ENCODE measurements around the gene GALM.
A peak's percentile ranks its signal among the peaks of the same experiment; 100 is the strongest.
"Not testable (repeated sequence)": the region's sequence is repeated elsewhere in the genome, so short reads cannot be mapped to it uniquely, and the experiment has no call there.

The GALM gene

DNA sequence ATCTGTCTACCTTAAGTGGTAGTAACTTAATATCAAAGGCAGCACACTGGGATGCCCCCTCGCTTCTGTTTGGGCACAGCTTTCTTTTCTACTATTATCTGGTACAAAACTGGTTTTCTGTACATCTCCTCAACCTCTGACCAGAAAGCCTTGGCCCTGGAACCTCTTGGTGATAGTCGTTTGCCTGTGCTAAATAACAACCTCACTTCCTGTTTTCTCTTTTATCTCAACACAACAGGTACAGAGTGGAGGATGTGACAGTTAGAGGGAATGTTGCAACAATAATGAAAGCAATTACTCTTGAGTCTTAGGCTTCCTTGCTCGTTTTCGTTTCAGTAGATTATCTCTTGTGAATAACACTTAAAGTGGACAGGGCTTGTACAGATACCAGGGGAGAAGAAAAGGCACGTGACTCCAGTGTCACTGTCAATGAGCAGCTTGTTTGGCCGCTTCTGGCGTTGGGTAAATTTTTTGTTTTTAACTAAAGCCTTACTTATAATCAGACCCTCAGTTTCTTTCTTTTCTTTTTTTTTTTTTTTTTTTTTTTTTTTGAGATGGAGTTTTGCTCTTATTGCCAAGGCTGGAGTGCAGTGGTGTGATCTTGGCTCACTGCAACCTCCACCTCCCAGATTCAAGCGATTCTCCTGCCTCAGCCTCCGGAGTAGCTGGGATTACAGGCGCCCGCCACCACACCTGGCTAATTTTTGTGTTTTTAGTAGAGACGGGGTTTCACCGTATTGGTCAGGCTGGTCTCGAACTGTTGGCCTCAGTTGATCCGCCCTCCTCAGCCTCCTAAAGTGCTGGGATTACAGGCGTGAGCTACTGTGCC, 22.0 kb upstream of the GALM start:
- intact Hi-C loops (cut with DNase I); DNase-seq: not testable (repeated sequence)

DNA sequence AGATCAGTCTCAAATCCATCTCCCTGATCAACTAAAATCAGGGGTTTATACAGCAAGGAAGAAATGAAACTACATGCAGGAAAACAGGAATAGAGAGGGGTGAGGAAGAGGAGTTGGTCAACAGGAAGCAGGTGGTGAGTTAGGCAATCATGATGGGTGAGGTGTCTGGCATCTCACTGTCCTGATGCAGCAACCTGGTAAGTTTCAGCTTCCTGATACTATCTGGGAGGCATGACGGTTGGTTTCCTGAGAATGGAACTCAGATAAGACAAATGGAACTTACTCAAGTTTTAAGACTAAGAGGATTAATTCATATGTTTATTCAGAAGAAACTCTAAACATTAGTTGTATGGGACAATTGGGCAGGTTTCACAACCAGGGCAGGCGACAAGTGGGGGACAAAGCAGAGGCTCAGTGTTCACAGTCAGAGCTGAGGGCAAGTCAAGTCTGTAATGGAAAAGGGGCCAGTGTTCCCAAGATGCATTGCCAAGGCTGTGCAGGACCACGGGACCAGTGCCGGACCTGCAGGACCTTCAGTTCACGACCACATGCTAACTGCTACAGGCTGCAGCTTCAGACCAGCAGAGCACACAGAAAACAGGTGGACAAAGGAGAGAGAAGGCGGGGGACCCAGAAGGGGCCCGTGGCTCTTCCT, 17.7 kb upstream of the GALM start:
- intact Hi-C loops (cut with DNase I): no loop called here
- DNase-seq: no peak

DNA sequence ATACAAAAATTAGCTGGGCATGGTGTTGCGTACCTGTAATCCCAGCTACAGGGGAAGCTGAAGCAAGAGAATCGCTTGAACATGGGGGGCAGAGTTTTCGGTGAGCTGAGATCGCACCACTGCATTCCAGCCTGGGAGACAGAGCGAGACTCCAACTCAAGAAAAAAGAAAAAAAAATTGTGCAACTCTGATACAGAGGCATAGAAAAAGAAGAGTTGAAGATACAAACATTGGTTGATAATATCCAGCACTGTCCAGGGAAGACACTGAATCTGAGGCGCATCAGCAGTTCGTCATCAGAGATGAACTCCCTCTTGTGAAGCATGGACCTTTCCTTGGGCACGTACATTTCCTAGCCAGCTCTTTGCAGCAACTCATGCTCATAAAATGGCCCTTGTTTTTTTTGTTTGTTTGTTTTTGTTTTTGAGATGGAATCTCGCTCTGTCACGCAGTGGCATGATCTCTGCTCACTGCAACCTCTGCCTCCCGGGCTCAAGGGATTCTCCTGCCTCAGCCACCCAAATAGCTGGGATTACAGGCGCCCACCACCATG, 16.7 kb upstream of the GALM start:
- DNase-seq: no peak

DNA sequence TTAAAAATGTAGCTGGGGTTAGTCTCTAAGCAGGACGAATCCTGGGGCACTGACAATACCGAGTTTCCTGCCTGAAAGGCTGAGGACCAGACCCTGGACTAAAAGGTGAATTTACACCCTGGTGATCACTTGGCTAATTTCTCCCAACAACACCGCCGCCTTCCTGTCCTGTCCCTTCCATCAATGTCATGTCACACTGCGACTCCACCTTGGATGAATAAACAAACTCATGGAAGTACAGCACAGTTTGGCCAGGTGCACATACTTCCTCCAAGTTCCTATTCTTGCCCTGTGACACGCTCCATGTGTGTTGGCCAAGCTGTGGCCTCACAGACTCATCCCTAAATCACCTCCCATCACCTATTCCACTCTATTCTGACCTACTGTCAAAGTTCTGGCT, 15.9 kb upstream of the GALM start:
- intact Hi-C loops (cut with DNase I): no loop called here
- DNase-seq: no peak

More for the DNA sequence above, 16.7 kb upstream of the GALM start:
- intact Hi-C loops (cut with DNase I): no loop called here

DNA sequence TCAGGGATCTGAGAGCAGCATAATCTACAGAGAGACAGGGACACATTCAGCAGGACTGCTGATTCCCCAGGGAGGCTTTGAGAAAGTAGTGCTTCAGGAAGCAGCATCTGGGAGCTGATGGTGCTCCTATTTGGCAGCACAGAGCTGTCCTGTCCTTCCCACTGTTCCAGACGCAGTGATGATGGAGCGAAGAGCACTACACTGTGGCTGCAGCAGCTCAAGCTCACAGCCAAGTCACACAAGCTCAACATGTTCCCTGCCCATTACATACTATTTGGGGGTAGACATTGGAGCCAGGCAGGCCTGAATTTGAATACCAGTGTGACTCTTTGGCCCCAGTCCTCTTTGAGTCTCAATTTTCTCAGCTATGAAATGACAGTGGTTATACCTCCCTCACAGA, 15.2 kb upstream of the GALM start:
- intact Hi-C loops (cut with DNase I): no loop called here
- DNase-seq: no peak

DNA sequence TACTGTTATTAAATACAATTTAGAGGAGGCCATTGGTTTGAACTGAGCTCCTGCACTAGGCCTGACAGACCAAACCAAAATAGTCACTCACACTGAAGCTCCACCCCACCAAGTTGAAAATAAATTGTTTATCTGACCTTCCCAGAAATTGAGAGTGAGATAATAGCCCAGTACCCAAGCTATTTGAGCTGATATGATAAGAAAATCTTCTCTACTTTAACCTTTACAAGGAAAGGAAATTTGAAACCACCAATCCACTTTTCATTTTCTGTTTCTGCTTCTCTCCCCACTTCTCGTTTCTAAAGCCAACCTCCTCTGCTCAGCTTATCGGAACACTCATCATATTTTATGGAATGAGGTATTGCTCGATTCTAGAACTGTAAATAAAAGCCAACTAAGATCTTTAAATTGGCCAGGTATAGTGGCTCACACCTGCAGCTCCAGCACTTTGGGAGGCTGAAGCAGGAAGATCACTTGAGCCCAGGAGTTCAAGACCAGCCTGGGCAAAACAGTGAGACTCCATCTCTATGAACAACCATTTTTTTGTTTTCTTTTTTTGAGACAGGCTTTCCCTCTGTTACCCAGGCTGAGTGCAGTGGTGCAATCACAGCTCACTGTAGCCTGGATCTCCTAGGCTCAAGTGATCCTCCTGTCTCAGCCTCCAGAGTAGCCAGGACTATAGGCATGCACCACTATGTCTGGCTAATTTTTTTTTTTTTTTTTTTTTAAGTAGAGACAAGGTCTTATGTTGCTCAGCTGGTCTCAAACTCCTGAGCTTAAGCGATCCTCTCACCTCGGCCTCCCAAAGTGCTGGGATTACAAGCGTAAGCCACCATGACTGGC, 13.3 kb upstream of the GALM start:
- DNase-seq: no peak
- intact Hi-C loops (cut with DNase I): no loop called here

DNA sequence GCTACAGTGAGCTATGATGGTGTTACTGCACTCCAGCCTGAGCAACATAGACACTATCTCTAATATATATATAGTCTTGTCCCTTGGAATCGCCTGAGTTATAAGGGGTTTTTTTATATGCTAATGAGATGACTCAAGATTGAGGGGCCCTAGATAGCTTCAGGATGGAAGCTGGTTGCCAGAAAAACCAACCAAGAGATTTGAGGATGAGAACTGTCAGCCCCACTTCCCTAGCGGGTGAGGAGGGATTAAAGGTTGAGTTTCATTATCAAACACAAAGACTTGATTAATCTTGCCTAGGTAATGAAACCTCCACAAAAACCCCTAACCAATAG, 12.6 kb upstream of the GALM start:
- no peak for DNase-seq
- intact Hi-C loops (cut with DNase I): no loop called here

DNA sequence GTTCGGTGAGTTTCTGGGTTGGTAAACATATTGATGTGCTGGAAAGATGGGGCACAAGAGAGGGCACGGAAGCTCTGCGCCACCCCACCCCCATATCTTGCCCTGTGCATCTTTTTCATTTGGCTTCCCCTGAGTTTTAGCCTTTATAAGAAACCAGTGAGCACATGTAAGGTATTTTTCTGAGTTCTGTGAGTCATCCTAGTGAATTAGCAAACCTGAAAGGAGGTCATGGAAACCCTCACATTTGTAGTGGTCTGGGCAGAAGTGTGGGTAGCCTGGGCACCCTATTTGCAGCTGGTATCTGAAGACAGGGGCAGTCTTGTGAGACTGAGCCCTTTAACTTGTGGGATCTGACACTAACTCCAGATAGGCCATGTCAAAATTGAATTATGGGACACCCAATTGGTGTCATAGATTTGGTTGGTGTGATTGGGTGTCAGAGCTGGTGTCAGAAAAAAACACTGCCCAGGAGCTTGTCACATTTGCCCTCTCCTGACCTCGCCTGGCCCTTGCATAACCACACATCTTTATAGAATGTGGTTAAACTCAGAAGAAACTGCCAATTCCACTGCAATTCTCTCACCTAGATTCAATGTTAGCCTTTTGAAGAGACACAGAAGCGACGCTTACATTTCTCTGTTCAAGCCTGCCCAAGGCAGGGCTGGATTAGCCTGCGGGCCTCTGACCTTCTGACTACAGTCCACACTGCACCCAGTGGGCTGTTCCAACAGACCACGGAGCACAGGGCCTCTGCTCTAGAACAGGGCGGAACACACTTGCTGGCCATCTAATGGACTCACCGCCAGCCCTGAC, 12.0 kb upstream of the GALM start:
- intact Hi-C loops (cut with DNase I): no loop called here
- DNase-seq: no peak

DNA sequence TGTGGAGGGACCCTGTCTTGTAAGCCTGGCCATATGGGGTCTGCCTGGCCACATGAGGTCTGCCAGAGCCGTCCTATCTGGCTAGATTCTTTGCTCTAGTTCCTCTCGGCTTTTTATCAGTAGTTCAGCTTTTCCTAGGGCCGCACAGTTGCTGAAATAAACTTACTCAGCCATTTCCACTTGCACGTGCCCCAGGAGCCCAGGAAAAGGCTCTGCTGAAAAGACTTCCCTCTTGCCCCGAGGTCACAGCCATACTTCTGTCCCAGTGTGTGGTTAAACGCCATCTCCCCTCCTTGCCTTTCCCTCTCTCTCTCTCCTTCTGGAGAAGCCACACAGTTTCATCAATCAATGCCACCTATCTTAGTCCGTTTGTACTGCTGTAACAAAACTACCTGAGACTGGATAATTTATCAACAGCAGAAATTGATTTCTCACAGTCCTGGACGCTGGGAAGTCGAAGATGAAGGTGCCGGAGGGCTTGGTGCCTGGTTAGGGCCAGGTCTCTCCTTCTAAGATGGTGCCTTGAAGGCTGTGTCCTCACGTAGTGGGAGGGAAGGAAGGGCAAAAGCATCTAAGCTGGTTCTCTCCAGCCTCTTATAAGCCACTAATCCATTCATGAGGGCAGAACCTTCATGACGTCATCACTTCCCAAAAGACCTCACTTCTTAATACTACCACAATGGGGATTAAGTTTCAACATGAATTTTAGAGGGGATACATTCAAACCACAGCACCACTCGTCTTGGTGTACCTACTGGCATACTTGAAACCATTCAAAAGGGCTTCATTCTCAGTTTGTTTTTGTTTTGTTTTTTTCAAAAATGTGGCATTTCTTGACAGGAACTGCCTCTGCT, 11.2 kb upstream of the GALM start:
- intact Hi-C loops (cut with DNase I): no loop called here
- DNase-seq: no peak

DNA sequence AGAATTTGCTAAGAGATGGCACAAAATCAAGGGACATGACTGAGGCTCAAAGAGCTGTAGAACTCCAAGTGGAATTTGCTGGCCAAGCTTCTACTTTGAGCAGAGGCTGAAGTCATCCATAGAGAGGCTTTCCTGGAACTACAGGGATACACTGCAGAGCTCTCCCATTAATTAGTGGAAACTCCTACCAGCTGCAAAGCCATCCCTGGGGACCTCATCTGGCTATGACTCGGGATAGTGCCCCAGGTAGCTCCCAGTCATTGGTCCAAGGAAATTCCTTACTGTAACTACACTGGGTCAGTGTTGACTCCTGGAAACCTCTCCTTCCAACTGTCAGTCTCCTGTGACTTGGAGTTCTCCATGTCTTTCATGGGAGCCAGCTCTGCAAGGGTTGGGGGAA, 10.5 kb upstream of the GALM start:
- intact Hi-C loops (cut with DNase I): no loop called here
- no peak for DNase-seq

DNA sequence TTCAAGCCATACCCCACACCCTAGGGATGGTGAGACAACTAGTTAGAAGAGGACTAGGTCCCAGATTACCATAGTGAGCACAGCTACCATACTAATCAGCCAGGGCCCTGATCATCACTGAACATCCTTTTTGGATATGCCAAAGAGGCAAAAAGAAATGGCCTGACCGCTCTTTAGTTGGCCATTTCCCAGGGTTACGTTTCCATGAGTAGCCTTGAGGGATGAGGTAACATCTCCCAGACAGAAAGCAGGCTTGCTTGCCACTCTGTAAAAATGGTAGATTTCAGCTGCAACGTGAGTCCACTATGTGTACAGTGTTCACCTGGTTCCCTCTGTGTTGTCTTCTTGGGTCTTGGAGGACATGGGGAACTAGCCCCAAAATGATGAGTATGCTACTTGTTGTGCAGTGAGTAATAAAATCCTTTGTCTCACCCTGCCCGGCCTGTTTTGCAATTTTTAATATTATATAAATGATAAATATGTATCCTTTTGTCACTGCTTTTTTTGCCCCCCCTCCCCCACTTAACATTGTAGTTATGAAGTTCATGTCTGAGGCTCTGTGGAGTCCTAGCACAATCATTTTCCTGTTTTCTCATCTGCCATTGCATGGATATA, 8.9 kb upstream of the GALM start:
- intact Hi-C loops (cut with DNase I): no loop called here
- no peak for DNase-seq

DNA sequence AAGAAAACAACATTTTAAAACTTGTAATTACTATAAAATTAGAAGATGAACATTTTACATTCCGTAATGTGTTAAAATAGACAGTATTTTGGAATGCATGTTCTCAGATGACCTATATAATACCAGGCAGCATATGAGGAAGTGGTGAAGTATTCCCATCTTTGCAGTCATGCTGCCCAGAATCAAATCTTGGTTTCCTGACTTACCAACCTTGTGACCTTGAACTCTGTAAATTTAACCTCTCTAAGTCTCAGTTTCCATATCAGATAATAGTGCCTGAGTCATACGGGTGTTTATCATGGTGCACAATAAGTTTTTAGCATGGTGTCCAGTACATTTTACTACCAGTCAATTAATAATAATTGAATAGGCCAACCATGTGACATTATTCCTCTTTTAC, 7.3 kb upstream of the GALM start:
- no peak for DNase-seq
- intact Hi-C loops (cut with DNase I): no loop called here

DNA sequence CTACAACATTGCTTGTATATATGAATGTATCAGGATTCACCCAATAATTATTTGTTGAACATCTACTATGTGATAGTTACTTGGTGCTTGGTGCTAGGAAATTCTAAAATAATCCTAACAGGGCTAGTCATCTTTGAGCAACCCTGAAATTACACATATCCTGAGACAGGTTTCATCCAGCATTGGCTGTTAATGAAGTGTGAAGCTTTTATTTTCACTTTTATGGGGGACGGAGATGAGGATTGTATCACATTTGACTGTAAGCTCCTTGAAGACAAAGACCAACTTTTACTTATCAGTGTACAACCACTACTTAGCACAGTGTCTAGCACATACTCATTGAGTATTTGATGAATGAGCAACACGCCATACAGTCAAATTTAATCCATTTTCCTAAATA, 6.8 kb upstream of the GALM start:
- no peak for DNase-seq
- intact Hi-C loops (cut with DNase I): no loop called here

DNA sequence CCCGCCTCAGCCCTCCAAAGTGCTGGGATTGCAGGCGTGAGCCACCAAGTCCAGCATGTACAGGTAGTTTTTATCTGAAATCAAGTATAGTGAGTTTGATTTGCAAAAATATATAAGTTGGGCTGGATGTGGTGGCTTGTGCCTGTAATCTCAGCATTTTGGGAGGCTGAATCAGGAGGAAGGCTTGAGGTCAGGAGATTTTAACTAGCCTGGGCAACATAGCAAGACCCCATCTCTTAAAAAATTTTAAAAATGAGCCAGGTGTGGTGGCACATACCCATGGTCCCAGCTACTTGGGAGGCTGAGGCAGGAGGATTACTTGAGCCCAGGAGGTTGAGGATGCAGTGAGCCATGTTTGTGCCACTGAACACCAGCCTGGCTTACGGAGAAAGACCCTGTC, 5.6 kb upstream of the GALM start:
- no peak for DNase-seq
- intact Hi-C loops (cut with DNase I): loop anchor here (10.0 kb wide), 1 partner anchor 55 kb away; the partner anchor contains the start of gene HNRNPLL

DNA sequence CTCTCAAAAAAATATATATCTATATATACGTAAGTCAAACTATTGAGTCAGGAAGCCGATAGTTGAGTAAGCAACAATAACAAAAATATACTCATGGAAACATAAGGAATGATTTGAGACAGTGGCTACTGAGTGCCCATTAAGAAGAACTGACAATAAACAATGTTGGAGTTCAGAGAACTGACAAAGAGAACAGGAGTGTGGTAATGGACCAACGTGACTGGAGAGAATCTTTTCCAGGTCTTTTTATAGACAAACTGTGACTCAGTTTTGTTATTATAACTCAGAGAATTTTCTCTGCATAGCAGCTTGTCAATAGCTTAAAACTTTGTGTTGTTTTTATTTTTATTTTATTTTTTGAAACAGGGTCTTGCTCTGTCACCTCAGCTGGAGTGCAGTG, 4.6 kb upstream of the GALM start:
- intact Hi-C loops (cut with DNase I): loop anchor here (10.0 kb wide), 1 partner anchor 57 kb away; the partner anchor contains the start of gene HNRNPLL
- DNase-seq: no peak

DNA sequence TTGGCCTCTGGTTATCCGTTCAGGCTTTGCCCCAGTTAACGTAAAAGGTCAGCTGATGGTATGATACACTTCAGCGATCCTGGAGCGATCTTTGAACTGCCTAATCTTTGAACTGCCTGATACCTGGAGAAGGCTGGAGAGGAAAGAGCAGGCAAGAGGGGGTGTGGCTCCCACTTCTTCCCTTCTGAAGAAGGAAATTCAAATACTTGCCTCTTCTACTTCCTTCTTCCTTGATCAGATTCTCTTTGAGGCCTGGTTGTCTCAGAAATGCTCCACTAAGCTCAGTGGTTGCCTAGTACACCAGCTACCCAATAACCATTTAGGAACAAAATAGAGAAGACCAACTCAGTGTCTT, 619 bp downstream of the GALM start:
- intact Hi-C loops (cut with DNase I): loop anchor here (10.0 kb wide), 1 partner anchor 62 kb away; the partner anchor contains the start of gene HNRNPLL
- peak in 2 of 42 donors; percentile 8 to 15 for DNase-seq

DNA sequence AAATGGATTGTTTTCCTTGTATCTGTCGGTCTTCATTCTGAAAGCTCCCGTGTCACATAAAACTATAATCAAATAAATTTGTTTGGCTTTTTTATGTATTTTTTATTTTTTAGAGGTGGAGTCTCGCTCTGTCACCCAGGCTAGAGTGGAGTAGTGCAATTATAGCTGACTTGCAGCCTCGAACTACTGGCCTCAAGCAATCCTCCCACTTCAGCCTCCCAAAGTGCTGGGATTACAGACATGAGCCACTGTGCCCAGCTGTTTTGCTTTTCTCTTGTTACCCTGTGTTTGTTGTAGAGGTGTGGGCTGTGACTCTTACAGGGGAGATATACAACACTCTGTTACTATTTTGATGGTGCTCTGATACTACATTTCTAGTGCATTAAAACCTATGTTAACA, 2.2 kb downstream of the GALM start:
- intact Hi-C loops (cut with DNase I): loop anchor here (10.0 kb wide), 1 partner anchor 63 kb away; the partner anchor contains the start of gene HNRNPLL
- DNase-seq: no peak
